MCF 10A (cell line): ENCODE data around the gene FNDC11. TPM values are rescaled to one million over a fixed set of nuclear protein-coding genes. Genes with fewer than 3 reads are reported as not detected.

Source experiments
- BruUV-seq: library from RNA; stranded (reverse); fragments of 400-500 nt; replicated peaks from 2 replicates; lab custom pipeline; 2021; lab: Mats Ljungman, UMichigan
- CTCF ChIA-PET: fragments of 300-600 bp; sonication (Branson Sonifier 250); formaldehyde crosslinking; extraction: SDS; loops from one replicate; lab custom pipeline; 2021; ENCODE audit warnings: antibody characterized with exemption, inconsistent platforms; lab: Yijun Ruan, JAX
- POLR2A ChIA-PET: fragments of 300-600, 350-650 bp; sonication (Branson Sonifier 250); formaldehyde crosslinking; extraction: SDS; loops from one replicate; lab custom pipeline; 2020; ENCODE audit warnings: antibody characterized with exemption, inconsistent platforms; lab: Yijun Ruan, JAX
- DNase-seq: peaks from one replicate; pipeline ENCODE4 v3.0.0-alpha.2; 2018; ENCODE audit not compliant: unreplicated experiment
- H3K27ac Mint-ChIP-seq: one replicate; pipeline ENCODE4 v1.8.0; 2022; ENCODE audit warnings: mild to moderate bottlenecking, low read depth, mixed read lengths; ENCODE audit not compliant: unreplicated experiment
- H3K27me3 Mint-ChIP-seq: one replicate; pipeline ENCODE4 v1.8.0; 2022; ENCODE audit warnings: mixed read lengths; ENCODE audit not compliant: insufficient read depth, unreplicated experiment
- H3K36me3 Mint-ChIP-seq: one replicate; pipeline ENCODE4 v1.8.0; 2022; ENCODE audit warnings: mild to moderate bottlenecking, moderate library complexity, mixed read lengths; ENCODE audit not compliant: insufficient read depth, unreplicated experiment
- H3K4me1 Mint-ChIP-seq: one replicate; pipeline ENCODE4 v1.8.0; 2022; ENCODE audit warnings: mixed read lengths; ENCODE audit not compliant: insufficient read depth, unreplicated experiment
- H3K4me3 Mint-ChIP-seq: one replicate; pipeline ENCODE4 v1.8.0; 2022; ENCODE audit warnings: mild to moderate bottlenecking, moderate library complexity, mixed read lengths; ENCODE audit not compliant: unreplicated experiment
- H3K9me3 Mint-ChIP-seq: one replicate; pipeline ENCODE4 v1.8.0; 2022; ENCODE audit warnings: mixed read lengths; ENCODE audit not compliant: unreplicated experiment
- intact Hi-C: fragments of 100-400 bp; cut with micrococcal nuclease; formaldehyde crosslinking; loops from 2 replicates; pipeline ENCODE4 v1.14.1; 2022
- total RNA-seq: library from RNA; stranded (reverse); gene quantifications from 2 replicates; pipeline ENCODE4 v1.2.3, GENCODE V29; 2022
- TF ChIP-seq, protein P1 (sequence below): fragments of 200-600 bp; IDR thresholded peaks from one replicate; pipeline ENCODE4 v1.8.0; 2022; ENCODE audit warnings: antibody characterized with exemption, mild to moderate bottlenecking; ENCODE audit not compliant: unreplicated experiment

Gene FNDC11
- total RNA-seq, 1 experiment from 2014 or later: 2.4 TPM

DNA sequence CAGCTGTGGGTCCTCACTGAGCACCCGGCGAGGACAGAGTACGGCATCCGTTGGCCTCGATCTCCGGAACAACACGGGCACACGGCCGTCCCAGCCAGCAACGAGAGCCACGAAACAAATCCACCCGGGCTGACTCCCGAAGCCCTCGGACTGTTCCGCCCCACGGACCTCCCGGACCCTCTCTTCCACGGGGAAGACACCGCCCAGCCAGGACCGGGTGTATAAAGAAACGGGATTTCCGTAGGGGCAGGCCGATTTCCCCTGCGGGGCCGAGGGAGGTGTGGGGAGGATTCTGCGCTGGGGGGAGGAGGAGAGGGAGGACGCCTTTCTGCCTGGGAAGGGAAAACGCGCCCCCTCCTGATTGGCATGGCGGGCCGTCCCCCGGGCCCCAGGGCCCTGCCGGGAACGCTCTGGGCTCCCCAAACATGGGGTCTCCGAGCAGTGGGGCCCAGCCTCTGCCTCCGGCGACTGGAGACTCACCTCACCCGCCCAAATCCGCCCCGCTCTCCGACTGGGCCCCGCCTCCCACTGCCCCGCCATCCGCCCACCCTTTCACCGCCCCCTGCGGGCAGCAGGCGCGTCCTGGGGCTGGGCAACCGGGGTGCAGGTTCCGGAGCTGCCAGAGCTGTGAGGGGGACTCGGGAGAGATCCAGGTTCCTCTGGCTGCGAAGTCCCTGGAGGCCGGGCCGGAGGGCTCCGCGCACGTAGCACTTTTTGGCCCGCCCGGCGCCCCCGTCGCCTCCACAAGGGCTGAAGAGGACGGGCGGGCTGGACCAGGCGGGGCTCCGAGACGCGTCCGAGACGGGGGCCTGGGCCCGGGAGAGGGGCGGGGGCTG lies 34.1 kb upstream of the FNDC11 start:
- TF ChIP-seq, protein P1, sequence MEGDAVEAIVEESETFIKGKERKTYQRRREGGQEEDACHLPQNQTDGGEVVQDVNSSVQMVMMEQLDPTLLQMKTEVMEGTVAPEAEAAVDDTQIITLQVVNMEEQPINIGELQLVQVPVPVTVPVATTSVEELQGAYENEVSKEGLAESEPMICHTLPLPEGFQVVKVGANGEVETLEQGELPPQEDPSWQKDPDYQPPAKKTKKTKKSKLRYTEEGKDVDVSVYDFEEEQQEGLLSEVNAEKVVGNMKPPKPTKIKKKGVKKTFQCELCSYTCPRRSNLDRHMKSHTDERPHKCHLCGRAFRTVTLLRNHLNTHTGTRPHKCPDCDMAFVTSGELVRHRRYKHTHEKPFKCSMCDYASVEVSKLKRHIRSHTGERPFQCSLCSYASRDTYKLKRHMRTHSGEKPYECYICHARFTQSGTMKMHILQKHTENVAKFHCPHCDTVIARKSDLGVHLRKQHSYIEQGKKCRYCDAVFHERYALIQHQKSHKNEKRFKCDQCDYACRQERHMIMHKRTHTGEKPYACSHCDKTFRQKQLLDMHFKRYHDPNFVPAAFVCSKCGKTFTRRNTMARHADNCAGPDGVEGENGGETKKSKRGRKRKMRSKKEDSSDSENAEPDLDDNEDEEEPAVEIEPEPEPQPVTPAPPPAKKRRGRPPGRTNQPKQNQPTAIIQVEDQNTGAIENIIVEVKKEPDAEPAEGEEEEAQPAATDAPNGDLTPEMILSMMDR: peak; percentile 19
- CTCF ChIA-PET: interaction anchor here (0.6 to 4.1 kb wide), 4 partner anchors 18 to 338 kb away, joined by 3 to 20 read pairs (median 10); partner anchors contain the start of gene PTK6
- intact Hi-C loops: loop anchor here (1.0 kb wide), 1 partner anchor 78 kb away; no protein-coding TSS in a partner anchor
- POLR2A ChIA-PET: interaction anchor here (0.8 to 5.4 kb wide), 17 partner anchors 11 to 460 kb away, joined by 3 to 124 read pairs (median 6); partner anchors contain the start of genes ARFRP1, GMEB2, PRPF6 and PTK6
- Mint-ChIP-seq H3K36me3 (peaks cover 32% of the 10 kb centered on the region), H3K4me1 (no peaks in the 10 kb centered on the region), H3K27me3 (no peaks in the 10 kb centered on the region), H3K9me3 (no peaks in the 10 kb centered on the region), H3K4me3 (peak overlapping the region; percentile 83), H3K27ac (no peak overlapping the region)
- no TSS peak for BruUV-seq
- DNase-seq: peak; percentile 30

DNA sequence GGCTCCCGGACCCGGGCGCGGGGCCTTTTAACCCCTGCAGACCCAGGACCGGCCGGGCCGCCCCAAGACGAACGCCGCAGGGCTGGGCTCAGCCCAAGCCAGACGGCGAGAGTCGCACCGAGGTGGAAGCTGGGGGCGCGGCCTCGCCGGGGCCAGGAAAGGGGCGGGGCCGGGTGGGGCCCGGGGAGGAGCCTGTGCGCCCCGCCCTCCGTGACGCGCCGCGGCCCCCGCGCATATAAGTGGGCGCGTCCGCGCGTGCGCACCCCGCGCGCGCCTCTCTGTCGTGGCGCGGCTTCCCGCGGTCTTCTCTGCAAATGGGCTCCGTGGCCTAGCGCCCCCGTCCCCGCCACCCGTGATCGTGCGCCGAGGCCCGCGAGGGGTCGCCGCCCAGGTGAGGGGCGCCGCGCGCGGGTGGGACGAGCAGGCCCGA lies 33.4 kb upstream of the FNDC11 start, which contains the start of gene PPDPF:
PPDPF (plus strand) TSS at position 262 of the 430 bp plus-strand sequence. CDS start 544 bp downstream, outside the sequence.
- Mint-ChIP-seq H3K4me1 (no peaks in the 10 kb centered on the region), H3K9me3 (no peaks in the 10 kb centered on the region), H3K27me3 (no peaks in the 10 kb centered on the region), H3K36me3 (peaks cover 34% of the 10 kb centered on the region), H3K4me3 (peak within 1 kb of the TSS; percentile 83), H3K27ac (peak within 1 kb of the TSS; percentile 42)
- peak; percentile 75 for DNase-seq
- intact Hi-C loops: loop anchor here (1.0 kb wide), 1 partner anchor 78 kb away; no protein-coding TSS in a partner anchor
- POLR2A ChIA-PET: interaction anchor here (0.5 to 5.4 kb wide), 24 partner anchors 12 to 891 kb away, joined by 3 to 124 read pairs (median 4); partner anchors contain the start of genes ARFRP1, GMEB2, PRPF6 and PTK6
- BruUV-seq: no TSS peak
- CTCF ChIA-PET: interaction anchor here (0.6 to 4.1 kb wide), 4 partner anchors 17 to 296 kb away, joined by 3 to 20 read pairs (median 10); partner anchors contain the start of gene PTK6
- TF ChIP-seq, protein P1: no peak

DNA sequence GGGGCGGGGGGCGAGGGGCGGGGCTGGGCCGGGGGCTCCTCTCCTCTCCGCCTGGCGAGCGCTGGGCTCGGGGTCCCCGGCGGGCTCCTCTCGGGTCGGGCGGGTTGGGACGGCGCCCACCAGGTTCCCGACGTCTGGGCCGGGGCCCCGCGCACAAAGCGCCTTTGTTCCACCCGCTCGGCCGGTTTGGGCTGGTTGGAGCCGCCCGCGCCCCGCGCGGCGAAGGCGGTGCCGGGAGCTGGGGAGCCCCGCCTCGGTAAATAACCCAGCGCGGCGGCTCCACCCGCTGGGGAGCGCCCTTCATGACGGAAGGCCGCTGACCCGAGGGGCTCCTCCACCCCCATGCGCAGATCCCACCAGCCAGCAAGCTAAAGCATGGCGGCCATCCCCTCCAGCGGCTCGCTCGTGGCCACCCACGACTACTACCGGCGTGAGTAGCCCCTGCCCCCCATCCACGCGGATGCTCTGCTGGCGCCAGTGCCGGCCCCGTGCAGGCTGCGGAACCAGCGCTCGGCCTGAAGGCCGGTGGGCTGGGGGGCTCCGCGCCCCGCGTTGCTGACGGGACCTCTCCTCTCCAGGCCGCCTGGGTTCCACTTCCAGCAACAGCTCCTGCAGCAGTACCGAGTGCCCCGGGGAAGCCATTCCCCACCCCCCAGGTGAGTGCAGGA lies 32.9 kb upstream of the FNDC11 start:
- intact Hi-C loops: loop anchor here (1.0 kb wide), 1 partner anchor 79 kb away; no protein-coding TSS in a partner anchor
- Mint-ChIP-seq H3K36me3 (peaks cover 34% of the 10 kb centered on the region), H3K27me3 (no peaks in the 10 kb centered on the region), H3K4me1 (no peaks in the 10 kb centered on the region), H3K9me3 (no peaks in the 10 kb centered on the region), H3K4me3 (peak overlapping the region; percentile 83), H3K27ac (peak overlapping the region; percentile 42)
- BruUV-seq: TSS peak; percentile 79
- peak; percentile 61 for DNase-seq
- ChIA-PET CTCF (interaction anchor here (0.6 to 4.1 kb wide), 5 partner anchors 8 to 297 kb away, joined by 4 to 20 read pairs (median 5); partner anchors contain the start of gene PTK6), POLR2A (interaction anchor here (0.5 to 5.4 kb wide), 31 partner anchors 13 to 1043 kb away, joined by 3 to 124 read pairs (median 4); partner anchors contain the start of genes ARFRP1, PRPF6, PTK6 and RTEL1)
- TF ChIP-seq, protein P1: no peak
